ENCODE results near the gene SPEM1.
"Not testable (repeated sequence)": the region's sequence is repeated elsewhere in the genome, so short reads cannot be mapped to it uniquely, and the experiment has no call there.

SPEM1 gene

GRCh38 chr17:7467498-7467897 is 47.4 kb downstream of the SPEM1 start:
- H3K27me3 ChIP-seq (replicated peaks) = no peaks in the 10 kb centered on the region
- DNase-seq = no peak
- H3K4me3 ChIP-seq (ENCODE audit: low read depth, low read length) = no peak overlapping the region
- in situ Hi-C loops (cut with HindIII; ENCODE audit: low pct_ligation_motif_present, low sequenced_read_pairs) = no loop called here
- H3K27ac ChIP-seq = no peak overlapping the region
- peaks cover 19% of the 10 kb centered on the region for H3K36me3 ChIP-seq (replicated peaks)
- no peak for TF ChIP-seq CTCF (IDR thresholded peaks at IDR 0.05; ENCODE audit: low read depth, low read length, missing control alignments)

- no peak overlapping the region for H3K27ac ChIP-seq
- TF ChIP-seq CTCF (IDR thresholded peaks at IDR 0.05; ENCODE audit: low read depth, low read length, missing control alignments) = no peak
- in situ Hi-C loops (cut with HindIII; ENCODE audit: low pct_ligation_motif_present, low sequenced_read_pairs) = no loop called here
- no peaks in the 10 kb centered on the region for H3K27me3 ChIP-seq (replicated peaks)
- H3K36me3 ChIP-seq (replicated peaks) = peaks cover 12% of the 10 kb centered on the region
- DNase-seq = no peak
- no peak overlapping the region for H3K4me3 ChIP-seq (ENCODE audit: low read depth, low read length)
Measured at GRCh38 chr17:7468290-7468689, 48.2 kb downstream of the SPEM1 start.

- no peaks in the 10 kb centered on the region for H3K27me3 ChIP-seq (replicated peaks)
- in situ Hi-C loops (cut with HindIII; ENCODE audit: low pct_ligation_motif_present, low sequenced_read_pairs) = no loop called here
- no peak for DNase-seq
- peaks cover 8% of the 10 kb centered on the region for H3K36me3 ChIP-seq (replicated peaks)
- no peak for TF ChIP-seq CTCF (IDR thresholded peaks at IDR 0.05; ENCODE audit: low read depth, low read length, missing control alignments)
- H3K27ac ChIP-seq = no peak overlapping the region
- no peak overlapping the region for H3K4me3 ChIP-seq (ENCODE audit: low read depth, low read length)
Measured at GRCh38 chr17:7468804-7469389, 48.8 kb downstream of the SPEM1 start.

GRCh38 chr17:7469843-7470242 is 49.7 kb downstream of the SPEM1 start:
- H3K36me3 ChIP-seq (replicated peaks); in situ Hi-C loops (cut with HindIII; ENCODE audit: low pct_ligation_motif_present, low sequenced_read_pairs); DNase-seq; H3K4me3 ChIP-seq (ENCODE audit: low read depth, low read length); H3K27ac ChIP-seq; H3K27me3 ChIP-seq (replicated peaks): not testable (repeated sequence)

- H3K36me3 ChIP-seq (replicated peaks); H3K27ac ChIP-seq; DNase-seq; H3K27me3 ChIP-seq (replicated peaks); in situ Hi-C loops (cut with HindIII; ENCODE audit: low pct_ligation_motif_present, low sequenced_read_pairs); H3K4me3 ChIP-seq (ENCODE audit: low read depth, low read length): not testable (repeated sequence)
Measured at GRCh38 chr17:7470457-7470973, 50.4 kb downstream of the SPEM1 start.

Measured in brain microvascular endothelial cell (primary cell).